T1000 (cell line): ENCODE results near the gene DDX11.
"Not testable (repeated sequence)": the region's sequence is repeated elsewhere in the genome, so short reads cannot be mapped to it uniquely, and the experiment has no call there.

ENCODE experiments used
- DNase-seq: peaks from one replicate; lab custom pipeline; 2025; ENCODE audit warnings: mixed read lengths; lab: John Stamatoyannopoulos, UW

Gene DDX11

GRCh38 chr12:31124158-31124557 is 50.5 kb downstream of the DDX11 start:
- DNase-seq: not testable (repeated sequence)

GRCh38 chr12:31125171-31125570 is 51.5 kb downstream of the DDX11 start:
- not testable (repeated sequence) for DNase-seq

- not testable (repeated sequence) for DNase-seq
These were observed 53.7 kb downstream of the DDX11 start for GRCh38 chr12:31127209-31127848.

GRCh38 chr12:31136581-31136980 is 62.9 kb downstream of the DDX11 start:
- not testable (repeated sequence) for DNase-seq

- DNase-seq: not testable (repeated sequence)
These were observed 71.1 kb downstream of the DDX11 start for GRCh38 chr12:31144768-31145167.

- not testable (repeated sequence) for DNase-seq
These were observed 71.6 kb downstream of the DDX11 start for GRCh38 chr12:31145296-31145695.

GRCh38 chr12:31147415-31147814 is 73.8 kb downstream of the DDX11 start:
- DNase-seq: not testable (repeated sequence)

- not testable (repeated sequence) for DNase-seq
These were observed 77.1 kb downstream of the DDX11 start for GRCh38 chr12:31150766-31151165.
